ENCODE data around the gene PRSS22.
A peak's percentile ranks its signal among the peaks of the same experiment; 100 is the strongest.

The PRSS22 gene

GRCh38 chr16:2881783-2882649, 24.0 kb upstream of the PRSS22 start:
- peak; percentile 28 for DNase-seq

DNA sequence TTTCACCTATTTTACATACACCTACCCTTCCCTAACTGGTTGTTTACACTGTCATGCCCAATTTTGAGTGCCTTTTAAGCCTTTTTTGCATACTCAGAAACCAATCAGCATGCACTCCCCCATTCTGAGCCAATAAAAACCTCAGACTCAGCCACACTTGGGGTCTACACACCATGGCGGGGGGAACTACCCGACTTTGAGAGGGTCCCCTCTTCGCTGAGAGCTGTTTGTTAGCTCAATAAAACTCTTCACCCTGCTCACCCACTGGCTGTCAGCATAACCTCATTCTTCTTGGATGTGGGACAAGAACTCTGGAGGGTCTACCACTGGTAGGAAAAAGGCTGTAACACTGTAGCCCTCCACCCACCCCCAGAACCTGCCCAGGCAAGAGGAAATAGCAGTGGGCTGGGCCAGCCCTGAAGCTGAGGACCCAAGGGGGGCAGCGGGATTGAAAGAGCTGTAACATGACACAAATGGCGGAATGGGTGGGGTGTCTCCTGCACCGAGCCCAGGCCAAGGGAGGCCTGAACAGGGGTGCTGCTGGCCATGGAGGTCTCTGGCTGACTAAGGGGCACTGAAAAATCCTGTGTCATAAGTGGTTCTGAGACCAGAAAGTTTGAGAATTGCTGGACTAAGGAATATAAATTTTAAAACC, 22.0 kb upstream of the PRSS22 start:
- DNase-seq: no peak

GRCh38 chr16:2874912-2875362, 17.0 kb upstream of the PRSS22 start:
- peak; percentile 54 for DNase-seq

DNA sequence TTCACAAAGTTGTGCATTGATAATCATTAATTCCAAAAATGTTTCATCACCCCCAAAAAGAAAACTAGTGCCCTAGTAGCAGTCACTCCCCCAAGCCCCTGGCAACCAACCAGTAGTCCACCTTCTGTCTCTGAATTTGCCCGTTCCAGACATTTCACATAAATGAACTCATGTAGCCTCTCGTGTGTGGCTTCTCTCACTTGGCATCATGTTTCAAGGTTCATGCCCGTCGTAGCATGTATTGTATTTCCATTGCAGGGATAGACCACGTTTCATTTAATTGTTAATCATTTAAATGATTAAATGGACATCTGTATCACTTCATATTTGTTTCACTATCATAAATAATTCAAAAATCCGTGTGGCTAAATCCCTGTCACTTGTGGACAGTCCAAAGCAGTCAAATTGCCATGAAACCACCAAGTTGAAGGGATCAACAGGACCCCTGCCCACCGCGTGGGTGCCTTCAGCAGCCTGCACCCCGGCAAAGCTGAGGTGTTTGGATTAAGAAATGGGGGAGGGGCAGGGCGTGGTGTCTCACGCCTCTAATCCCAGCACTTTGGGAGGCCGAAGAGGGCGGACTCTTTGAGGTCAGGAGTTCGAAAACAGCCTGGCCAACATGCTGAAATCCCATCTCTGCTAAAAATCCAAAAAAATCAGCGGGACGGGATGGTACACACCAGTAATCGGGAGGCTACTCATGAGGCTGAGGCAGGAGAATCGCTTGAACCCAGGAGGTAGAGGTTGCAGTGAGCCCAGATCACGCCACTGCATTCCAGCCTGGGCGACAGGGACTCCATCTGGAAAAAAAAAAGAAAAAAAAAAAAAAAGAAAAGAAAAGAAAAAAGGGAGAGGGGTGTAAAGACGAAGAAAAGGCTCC, 16.3 kb upstream of the PRSS22 start:
- no peak for DNase-seq

DNA sequence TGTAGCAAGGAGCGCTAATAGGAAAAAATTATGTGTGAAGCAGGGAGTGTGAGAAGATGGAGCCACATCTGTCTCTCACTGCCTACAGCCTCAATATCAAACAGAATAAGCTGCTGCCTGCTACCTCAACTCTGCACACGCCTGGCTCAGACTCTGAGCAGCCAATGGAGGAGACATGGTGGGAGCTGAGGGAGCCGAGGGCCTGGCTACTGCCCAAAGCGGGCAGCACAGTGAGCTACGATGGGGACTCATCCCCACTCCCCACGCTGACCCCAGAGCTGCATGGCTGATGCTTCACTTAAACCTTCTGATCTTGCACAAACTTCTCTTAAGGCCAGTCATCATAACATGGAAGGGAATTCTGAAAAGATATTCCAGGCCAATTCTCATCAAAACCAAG, 14.0 kb upstream of the PRSS22 start:
- DNase-seq: no peak

GRCh38 chr16:2867987-2868789, 10.2 kb upstream of the PRSS22 start:
- DNase-seq: peak; percentile 96

GRCh38 chr16:2867661-2867986, 9.7 kb upstream of the PRSS22 start:
- no peak for DNase-seq

DNA sequence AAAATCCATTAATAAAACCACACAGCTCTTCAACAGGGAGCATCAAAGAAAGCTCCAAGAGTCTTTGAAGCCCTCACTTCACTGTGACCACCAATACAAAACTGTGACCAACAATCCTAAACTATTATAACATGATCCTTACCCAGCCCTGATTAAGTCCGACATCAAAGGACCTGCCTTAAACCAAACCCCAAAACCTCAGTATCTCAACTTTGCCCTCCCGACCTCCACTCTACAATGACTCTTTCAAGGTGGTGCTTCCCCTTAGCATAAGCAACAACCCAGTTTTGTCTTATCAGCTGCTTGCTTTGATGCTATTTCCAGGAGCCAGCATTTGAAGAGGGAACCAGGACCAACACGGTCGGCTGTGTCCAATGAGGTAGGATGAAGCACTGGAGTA, 8.5 kb upstream of the PRSS22 start:
- peak; percentile 24 for DNase-seq

- DNase-seq: no peak
Observed at GRCh38 chr16:2865651-2866050, 7.7 kb upstream of the PRSS22 start.

DNA sequence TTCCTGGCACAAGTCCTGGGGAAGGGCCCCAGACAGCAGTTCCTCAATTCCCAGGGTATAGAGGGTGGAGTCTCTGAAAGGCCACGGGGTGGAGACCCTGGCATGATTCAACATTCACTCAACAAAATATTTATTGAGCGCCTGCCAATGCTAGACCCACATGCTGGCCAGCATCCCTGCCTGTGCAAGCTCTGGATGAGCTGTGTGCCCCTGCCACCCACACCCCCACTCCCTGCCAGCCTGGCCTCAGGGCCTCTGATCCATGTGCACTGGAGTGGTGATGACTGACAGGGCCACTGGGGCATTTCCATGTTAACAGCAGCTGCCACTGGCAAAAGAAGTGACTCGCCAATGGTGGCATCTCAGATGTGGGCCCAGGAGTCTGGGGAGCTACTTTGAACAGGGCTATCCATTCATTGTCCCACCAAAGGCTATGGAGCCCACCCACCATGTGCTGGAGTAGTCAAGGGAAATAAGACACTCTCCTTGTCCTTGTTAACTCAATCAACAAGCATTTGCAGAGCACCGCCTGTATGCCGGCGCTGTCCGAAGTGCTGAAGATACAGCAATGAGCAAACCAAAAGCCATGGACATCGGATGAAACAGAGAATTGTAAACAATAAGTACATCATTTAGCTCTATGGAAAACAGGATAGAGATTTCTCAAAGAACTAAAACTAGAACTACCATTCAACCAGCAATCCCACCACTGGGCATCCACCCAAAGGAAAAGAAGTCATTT, 3.0 kb upstream of the PRSS22 start:
- no peak for DNase-seq

DNA sequence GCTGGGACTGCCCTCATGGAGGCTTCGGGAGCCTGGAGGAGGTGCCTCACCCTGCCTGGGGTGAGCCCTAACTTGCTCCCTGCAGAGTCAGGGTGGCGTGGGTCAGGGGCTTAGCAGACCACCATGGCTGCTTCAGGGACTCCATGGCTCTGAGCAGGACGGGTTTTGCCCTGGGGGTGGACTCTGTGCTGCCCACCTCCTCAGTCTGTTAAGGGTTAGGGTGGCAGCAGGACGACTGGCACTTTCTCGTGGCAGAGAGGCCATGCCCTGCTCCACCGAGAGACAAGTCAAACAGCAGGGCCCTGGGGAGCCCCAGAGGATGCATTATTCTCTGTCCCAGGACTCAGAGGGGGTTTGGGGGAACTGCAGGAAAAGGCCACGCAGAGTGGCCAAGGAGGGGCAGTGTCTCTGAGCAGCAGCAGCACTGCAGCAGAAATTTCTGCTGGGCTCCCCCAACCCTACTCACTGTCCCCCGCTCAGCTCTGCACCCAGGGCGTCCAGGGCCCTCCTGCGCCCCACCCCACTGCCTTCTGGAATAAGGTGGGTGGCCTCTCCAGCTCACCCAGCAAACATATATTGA, 1.8 kb upstream of the PRSS22 start:
- DNase-seq: no peak

DNA sequence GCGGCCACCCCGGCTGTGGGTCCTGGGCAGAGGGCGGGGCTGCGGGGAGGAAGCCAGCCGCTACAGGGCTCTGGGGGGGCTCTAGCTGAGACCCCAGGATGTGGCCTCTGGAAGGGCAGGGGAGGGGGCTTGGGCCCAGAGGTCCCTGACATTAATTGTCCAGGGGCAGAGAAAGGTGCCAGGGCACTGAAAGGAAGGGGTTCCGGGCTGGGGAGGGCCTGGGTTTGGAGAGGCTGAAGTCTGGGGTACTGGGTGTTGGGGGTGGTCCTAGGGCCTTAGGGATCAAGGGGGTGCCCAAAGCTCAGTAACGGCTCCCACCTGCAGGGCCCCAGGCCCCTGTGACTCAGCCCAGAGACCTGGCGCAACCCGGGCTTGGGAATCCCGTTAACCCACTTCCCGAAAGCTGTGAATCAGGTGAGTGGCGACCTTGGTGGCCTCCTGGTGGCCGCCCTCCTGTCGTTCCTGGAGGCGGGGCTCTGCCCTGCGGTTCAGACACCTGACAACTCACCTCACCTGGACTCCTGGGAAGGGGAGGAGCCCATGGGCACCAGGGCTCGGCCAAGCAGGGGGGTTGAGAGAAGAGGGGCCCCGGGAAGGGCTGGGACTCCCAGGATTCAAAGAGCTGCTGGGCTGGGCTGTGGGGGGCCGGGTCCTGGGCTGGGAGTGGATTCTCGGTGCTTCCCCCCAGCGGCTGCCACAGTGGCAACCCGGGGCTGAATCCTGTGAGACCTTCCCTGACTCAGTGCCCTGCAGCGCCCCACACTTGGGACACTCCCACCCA, 465 bp upstream of the PRSS22 start:
- no peak for DNase-seq

DNA sequence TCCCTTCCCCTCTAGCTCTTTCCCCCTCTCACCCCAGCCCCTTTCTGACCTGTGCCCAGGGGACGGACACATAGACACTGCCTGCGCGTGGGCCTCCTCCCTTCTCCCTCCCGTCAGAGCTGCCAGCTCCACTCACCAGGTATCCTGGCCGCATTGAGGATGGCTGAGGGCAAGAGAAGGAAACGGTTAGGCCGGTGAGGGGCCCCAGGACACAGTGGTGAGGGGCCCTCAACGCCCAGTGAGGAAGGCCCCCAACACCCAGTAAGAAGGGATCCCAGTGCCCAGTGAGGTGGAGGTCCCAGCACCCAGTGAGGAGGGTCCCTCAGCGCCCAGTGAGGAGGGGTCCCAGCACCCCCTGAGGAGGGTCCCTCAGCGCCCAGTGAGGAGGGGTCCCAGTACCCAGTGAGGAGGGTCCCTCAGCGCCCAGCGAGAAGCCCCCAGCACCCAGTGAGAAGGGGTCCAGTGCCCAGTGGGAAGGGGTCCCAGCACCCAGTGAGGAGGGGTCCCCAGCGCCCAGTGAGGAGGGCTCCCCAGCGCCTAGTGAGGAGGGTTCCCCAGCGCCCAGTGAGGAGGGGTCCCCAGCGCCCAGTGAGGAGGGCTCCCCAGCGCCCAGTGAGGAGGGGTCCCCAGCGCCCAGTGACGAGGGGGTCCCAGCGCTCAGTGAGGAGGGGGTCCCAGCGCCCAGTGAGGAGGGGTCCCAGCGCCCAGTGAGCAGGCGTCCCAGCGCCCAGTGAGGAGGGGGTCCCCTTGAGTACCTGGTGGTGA, 1.1 kb downstream of the PRSS22 start:
- no peak for DNase-seq

DNA sequence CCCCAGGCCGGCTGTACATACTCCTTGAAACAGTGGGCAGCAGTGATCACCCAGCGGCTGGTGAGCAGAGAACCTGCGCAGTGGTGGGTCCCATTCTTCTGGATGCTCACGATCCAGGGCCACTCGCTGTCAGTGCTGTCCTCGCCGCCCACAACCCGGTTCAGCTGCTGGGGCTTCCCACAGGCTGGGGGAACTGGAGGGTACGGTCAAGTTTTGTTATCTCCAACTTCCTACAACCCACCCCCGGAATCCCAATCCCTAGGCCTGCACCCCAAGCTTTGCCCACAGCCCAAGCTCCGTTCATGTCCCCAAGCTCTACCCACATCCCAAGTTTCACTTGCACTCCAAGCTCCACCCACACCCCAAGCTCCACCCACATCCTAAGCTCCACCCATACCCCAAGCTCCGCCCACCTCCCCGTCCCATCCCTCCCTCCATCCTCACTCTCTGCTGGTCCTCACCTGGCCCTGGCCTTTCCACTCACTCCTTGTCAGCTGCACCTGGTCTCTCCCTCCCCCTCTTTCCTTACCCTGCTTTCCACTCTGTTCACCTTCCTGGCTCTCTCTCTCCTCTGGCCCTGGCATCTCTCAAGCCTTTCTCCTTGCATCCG, 1.8 kb downstream of the PRSS22 start:
- no peak for DNase-seq

DNA sequence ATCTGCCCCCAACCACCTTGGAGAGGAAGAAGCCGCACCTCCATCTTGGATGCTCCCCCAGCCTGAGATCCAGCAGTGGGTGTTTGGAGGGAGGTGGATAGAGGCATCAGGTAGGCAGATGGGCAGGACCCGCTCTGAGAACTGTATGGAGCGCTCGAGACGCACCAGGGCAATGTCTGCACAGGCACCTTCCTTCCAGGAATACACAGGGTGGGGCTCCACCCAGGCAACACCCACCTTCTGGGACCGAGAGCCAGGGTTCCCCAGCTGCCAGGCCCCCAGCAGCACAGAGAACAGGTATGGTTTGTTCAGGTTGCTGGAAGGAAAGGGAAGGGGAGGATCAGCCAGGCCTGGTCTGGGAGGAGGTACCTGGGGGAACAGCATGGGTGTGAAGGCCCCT, 2.4 kb downstream of the PRSS22 start:
- DNase-seq: no peak

GRCh38 chr16:2854700-2855309, 3.2 kb downstream of the PRSS22 start:
- no peak for DNase-seq

GRCh38 chr16:2853531-2854073, 4.4 kb downstream of the PRSS22 start:
- DNase-seq: no peak

DNA sequence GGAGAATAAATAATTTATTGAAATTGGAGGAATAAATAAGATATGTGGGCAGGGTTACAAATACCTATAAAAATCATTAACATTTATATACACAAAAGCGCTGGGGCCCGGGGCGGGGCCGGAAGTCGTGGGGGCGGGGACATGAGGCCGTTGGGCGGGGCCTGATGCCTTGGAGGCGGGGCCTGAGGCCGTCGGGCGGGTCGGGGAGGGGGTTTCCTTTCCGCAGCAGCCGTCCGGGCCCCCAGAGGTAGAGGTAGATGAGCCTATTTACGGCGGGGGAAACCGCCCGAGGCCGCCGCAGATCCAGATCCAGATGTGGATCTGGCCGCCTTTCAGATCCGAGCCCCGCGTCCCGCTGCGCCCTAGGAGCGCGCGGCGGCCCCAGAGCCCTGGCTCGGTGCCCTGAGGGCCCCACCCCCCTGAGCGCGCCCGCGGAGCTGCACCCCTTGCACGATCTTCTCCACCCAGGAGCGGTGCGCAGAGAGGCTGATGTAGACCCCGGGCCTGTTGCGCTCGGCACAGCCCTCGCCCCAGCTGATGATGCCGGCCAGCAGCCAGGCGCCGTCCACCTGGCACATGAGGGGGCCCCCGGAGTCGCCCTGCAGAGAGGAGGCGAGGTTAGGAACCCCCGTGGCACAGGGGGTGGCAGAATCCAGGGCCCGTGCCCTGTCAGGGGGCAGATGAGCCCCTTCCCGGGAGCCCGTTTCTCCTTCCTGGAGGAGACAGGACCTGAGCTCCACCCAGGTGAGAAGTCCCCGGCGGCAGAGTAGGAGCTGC, 5.1 kb downstream of the PRSS22 start:
- DNase-seq: no peak
